Activated naive CD4-positive, alpha-beta T cell treated with anti-CD3 and anti-CD28 coated beads, Interleukin-2, amount 50 U/mL, for 24 hours (primary cell): ENCODE data around the gene TOX2.

ENCODE experiments used
- H3K27ac Mint-ChIP-seq: one replicate; pipeline ENCODE4 v1.8.0; 2021; ENCODE audit warnings: mild to moderate bottlenecking, mixed read lengths
- H3K27me3 Mint-ChIP-seq: one replicate; pipeline ENCODE4 v1.8.0; 2021; ENCODE audit warnings: mixed read lengths
- H3K36me3 Mint-ChIP-seq: one replicate; pipeline ENCODE4 v1.8.0; 2021; ENCODE audit warnings: mixed read lengths
- H3K4me1 Mint-ChIP-seq: one replicate; pipeline ENCODE4 v1.8.0; 2021; ENCODE audit warnings: mixed read lengths
- H3K4me3 Mint-ChIP-seq: one replicate; pipeline ENCODE4 v1.8.0; 2021; ENCODE audit warnings: mild to moderate bottlenecking, mixed read lengths
- H3K9me3 Mint-ChIP-seq: one replicate; pipeline ENCODE4 v1.8.0; 2021; ENCODE audit warnings: mixed read lengths

TOX2 gene

GRCh38 chr20:43972051-43972450, 57.4 kb downstream of the TOX2 start:
- H3K9me3 Mint-ChIP-seq: no peaks in the 10 kb centered on the region
- H3K36me3 Mint-ChIP-seq: no peaks in the 10 kb centered on the region
- no peak overlapping the region for H3K27ac Mint-ChIP-seq
- H3K27me3 Mint-ChIP-seq: no peaks in the 10 kb centered on the region
- no peak overlapping the region for H3K4me3 Mint-ChIP-seq
- H3K4me1 Mint-ChIP-seq: peaks cover 31% of the 10 kb centered on the region

- no peak overlapping the region for H3K4me3 Mint-ChIP-seq
- H3K4me1 Mint-ChIP-seq: peaks cover 33% of the 10 kb centered on the region
- no peaks in the 10 kb centered on the region for H3K9me3 Mint-ChIP-seq
- no peak overlapping the region for H3K27ac Mint-ChIP-seq
- H3K36me3 Mint-ChIP-seq: no peaks in the 10 kb centered on the region
- no peaks in the 10 kb centered on the region for H3K27me3 Mint-ChIP-seq
Observed at GRCh38 chr20:43972692-43973091, 58.0 kb downstream of the TOX2 start.

GRCh38 chr20:43973231-43973630, 58.6 kb downstream of the TOX2 start:
- H3K4me1 Mint-ChIP-seq: peaks cover 38% of the 10 kb centered on the region
- H3K4me3 Mint-ChIP-seq: no peak overlapping the region
- no peaks in the 10 kb centered on the region for H3K27me3 Mint-ChIP-seq
- H3K9me3 Mint-ChIP-seq: no peaks in the 10 kb centered on the region
- H3K27ac Mint-ChIP-seq: peak overlapping the region; percentile 76
- H3K36me3 Mint-ChIP-seq: no peaks in the 10 kb centered on the region

GRCh38 chr20:43973671-43974450, 59.2 kb downstream of the TOX2 start:
- Mint-ChIP-seq H3K27me3 (no peaks in the 10 kb centered on the region), H3K4me1 (peaks cover 40% of the 10 kb centered on the region), H3K4me3 (no peak overlapping the region), H3K27ac (peak overlapping the region; percentile 7), H3K36me3 (no peaks in the 10 kb centered on the region), H3K9me3 (peaks cover 1% of the 10 kb centered on the region)

- Mint-ChIP-seq H3K4me3 (no peak overlapping the region), H3K4me1 (peaks cover 40% of the 10 kb centered on the region), H3K27me3 (no peaks in the 10 kb centered on the region), H3K9me3 (peaks cover 5% of the 10 kb centered on the region), H3K36me3 (no peaks in the 10 kb centered on the region), H3K27ac (peak overlapping the region; percentile 67)
Observed at GRCh38 chr20:43974695-43975094, 60.0 kb downstream of the TOX2 start.

- Mint-ChIP-seq H3K36me3 (no peaks in the 10 kb centered on the region), H3K9me3 (peaks cover 5% of the 10 kb centered on the region), H3K4me3 (peak overlapping the region; percentile 2), H3K27me3 (no peaks in the 10 kb centered on the region), H3K27ac (peak overlapping the region; percentile 25), H3K4me1 (peaks cover 35% of the 10 kb centered on the region)
Observed at GRCh38 chr20:43975096-43975768, 60.6 kb downstream of the TOX2 start.

GRCh38 chr20:43976547-43976946, 61.9 kb downstream of the TOX2 start:
- no peaks in the 10 kb centered on the region for H3K36me3 Mint-ChIP-seq
- H3K27ac Mint-ChIP-seq: no peak overlapping the region
- no peaks in the 10 kb centered on the region for H3K27me3 Mint-ChIP-seq
- H3K4me1 Mint-ChIP-seq: peaks cover 38% of the 10 kb centered on the region
- H3K9me3 Mint-ChIP-seq: peaks cover 5% of the 10 kb centered on the region
- H3K4me3 Mint-ChIP-seq: no peak overlapping the region

GRCh38 chr20:43977252-43977651, 62.6 kb downstream of the TOX2 start:
- H3K4me3 Mint-ChIP-seq: no peak overlapping the region
- H3K27me3 Mint-ChIP-seq: no peaks in the 10 kb centered on the region
- H3K4me1 Mint-ChIP-seq: peaks cover 45% of the 10 kb centered on the region
- H3K36me3 Mint-ChIP-seq: no peaks in the 10 kb centered on the region
- no peak overlapping the region for H3K27ac Mint-ChIP-seq
- H3K9me3 Mint-ChIP-seq: peaks cover 5% of the 10 kb centered on the region

GRCh38 chr20:43977962-43978361, 63.3 kb downstream of the TOX2 start:
- Mint-ChIP-seq H3K36me3 (no peaks in the 10 kb centered on the region), H3K9me3 (peaks cover 5% of the 10 kb centered on the region), H3K27me3 (no peaks in the 10 kb centered on the region), H3K4me1 (peaks cover 53% of the 10 kb centered on the region), H3K4me3 (no peak overlapping the region), H3K27ac (peak overlapping the region; percentile 44)

GRCh38 chr20:43979576-43980105, 65.0 kb downstream of the TOX2 start:
- Mint-ChIP-seq H3K4me1 (peaks cover 56% of the 10 kb centered on the region), H3K36me3 (no peaks in the 10 kb centered on the region), H3K27me3 (no peaks in the 10 kb centered on the region), H3K27ac (peak overlapping the region; percentile 75), H3K4me3 (no peak overlapping the region), H3K9me3 (peaks cover 5% of the 10 kb centered on the region)

GRCh38 chr20:43981540-43981939, 66.9 kb downstream of the TOX2 start:
- no peak overlapping the region for H3K27ac Mint-ChIP-seq
- H3K27me3 Mint-ChIP-seq: no peaks in the 10 kb centered on the region
- no peaks in the 10 kb centered on the region for H3K36me3 Mint-ChIP-seq
- no peak overlapping the region for H3K4me3 Mint-ChIP-seq
- peaks cover 47% of the 10 kb centered on the region for H3K4me1 Mint-ChIP-seq
- peaks cover 5% of the 10 kb centered on the region for H3K9me3 Mint-ChIP-seq

- Mint-ChIP-seq H3K36me3 (no peaks in the 10 kb centered on the region), H3K27me3 (no peaks in the 10 kb centered on the region), H3K4me1 (peaks cover 47% of the 10 kb centered on the region), H3K4me3 (no peak overlapping the region), H3K27ac (peak overlapping the region; percentile 63), H3K9me3 (peaks cover 5% of the 10 kb centered on the region)
Observed at GRCh38 chr20:43982016-43982415, 67.4 kb downstream of the TOX2 start.

- peaks cover 5% of the 10 kb centered on the region for H3K9me3 Mint-ChIP-seq
- H3K36me3 Mint-ChIP-seq: no peaks in the 10 kb centered on the region
- peaks cover 46% of the 10 kb centered on the region for H3K4me1 Mint-ChIP-seq
Observed at GRCh38 chr20:43982886-43983285, 68.2 kb downstream of the TOX2 start.

GRCh38 chr20:43983359-43983758, 68.7 kb downstream of the TOX2 start:
- Mint-ChIP-seq H3K27ac (no peak overlapping the region), H3K9me3 (peaks cover 5% of the 10 kb centered on the region), H3K36me3 (no peaks in the 10 kb centered on the region), H3K4me1 (peaks cover 47% of the 10 kb centered on the region), H3K4me3 (no peak overlapping the region), H3K27me3 (no peaks in the 10 kb centered on the region)

More at GRCh38 chr20:43982886-43983285, 68.2 kb downstream of the TOX2 start:
- Mint-ChIP-seq H3K4me3 (no peak overlapping the region), H3K27me3 (no peaks in the 10 kb centered on the region), H3K27ac (no peak overlapping the region)

GRCh38 chr20:43983904-43984361, 69.3 kb downstream of the TOX2 start:
- Mint-ChIP-seq H3K27me3 (no peaks in the 10 kb centered on the region), H3K9me3 (peaks cover 3% of the 10 kb centered on the region), H3K4me3 (no peak overlapping the region), H3K36me3 (no peaks in the 10 kb centered on the region), H3K4me1 (peaks cover 47% of the 10 kb centered on the region), H3K27ac (no peak overlapping the region)

- Mint-ChIP-seq H3K9me3 (no peaks in the 10 kb centered on the region), H3K4me1 (peaks cover 46% of the 10 kb centered on the region), H3K4me3 (no peak overlapping the region), H3K36me3 (no peaks in the 10 kb centered on the region), H3K27ac (no peak overlapping the region), H3K27me3 (no peaks in the 10 kb centered on the region)
Observed at GRCh38 chr20:43984587-43984986, 69.9 kb downstream of the TOX2 start.
